DND-41 (cell line): ENCODE data around the gene VAPA.
"Not testable (repeated sequence)": the region's sequence is repeated elsewhere in the genome, so short reads cannot be mapped to it uniquely, and the experiment has no call there.

ENCODE experiments used
- ATAC-seq: fragments of 200-7000 bp; cut with Tn5 transposase; 3 replicates; pipeline ENCODE4 v1.9.1; 2021; ENCODE audit warnings: low read depth; ENCODE audit not compliant: insufficient read depth
- DNase-seq: peaks from one replicate; pipeline ENCODE4 v3.0.0-alpha.2; 2020
- H2AFZ ChIP-seq: 2 replicates; pipeline ENCODE4 v1.6.0; 2012; ENCODE audit warnings: low read depth, low read length
- H3K27ac ChIP-seq: 2 replicates; pipeline ENCODE4 v1.5.1; 2012; ENCODE audit warnings: low read length, inconsistent platforms
- H3K27me3 ChIP-seq: fragments of 200-600 bp; sonication (generic); 2 replicates; pipeline ENCODE4 v1.6.0; 2012; ENCODE audit warnings: low read length, mild to moderate bottlenecking, inconsistent platforms; ENCODE audit not compliant: insufficient read depth, poor library complexity
- H3K36me3 ChIP-seq: 2 replicates; pipeline ENCODE4 v1.5.1; 2012; ENCODE audit warnings: low read length, inconsistent platforms; ENCODE audit not compliant: insufficient read depth
- H3K4me1 ChIP-seq: 2 replicates; pipeline ENCODE4 v1.5.1; 2012; ENCODE audit warnings: mild to moderate bottlenecking, low read length; ENCODE audit not compliant: insufficient read depth
- H3K4me2 ChIP-seq: 2 replicates; pipeline ENCODE4 v1.6.0; 2012; ENCODE audit warnings: mild to moderate bottlenecking, moderate library complexity, low read length, inconsistent platforms; ENCODE audit not compliant: insufficient read depth
- H3K4me3 ChIP-seq, 2 experiments: fragments of 200-600 bp in 1 of 2; shearing (Covaris generic) in 1 of 2; 2 replicates each; pipeline ENCODE4 v1.5.1; 2012 to 2016; ENCODE audit warnings: inconsistent platforms in 2 of 2, low read length in 2 of 2, mild to moderate bottlenecking in 2 of 2, low read depth in 1 of 2, moderate library complexity in 1 of 2
- H3K79me2 ChIP-seq: 2 replicates; pipeline ENCODE4 v1.6.0; 2012; ENCODE audit warnings: low read length, inconsistent platforms; ENCODE audit not compliant: insufficient read depth
- H3K9ac ChIP-seq: 2 replicates; pipeline ENCODE4 v1.6.0; 2012; ENCODE audit warnings: low read depth, mild to moderate bottlenecking, inconsistent platforms, low read length, moderate library complexity
- H3K9me3 ChIP-seq: 2 replicates; pipeline ENCODE4 v1.5.1; 2012; ENCODE audit warnings: low read length, moderate library complexity, mild to moderate bottlenecking, inconsistent platforms; ENCODE audit not compliant: insufficient read depth, severe bottlenecking
- H4K20me1 ChIP-seq: 2 replicates; pipeline ENCODE4 v1.6.0; 2012; ENCODE audit warnings: low read length; ENCODE audit not compliant: insufficient read depth
- EZH2 ChIP-seq: IDR thresholded peaks from 3 replicates; pipeline ENCODE4 v1.6.1; 2012; ENCODE audit warnings: borderline replicate concordance, low read depth, mild to moderate bottlenecking, moderate library complexity, low read length, inconsistent platforms; ENCODE audit not compliant: severe bottlenecking
- TF ChIP-seq, protein P1 (sequence below): IDR thresholded peaks from 2 replicates; pipeline ENCODE4 v1.5.1; 2012; ENCODE audit warnings: borderline replicate concordance, low read length, moderate library complexity, mild to moderate bottlenecking; ENCODE audit not compliant: poor library complexity, severe bottlenecking; ENCODE audit errors: extremely low read depth

The VAPA gene

DNA sequence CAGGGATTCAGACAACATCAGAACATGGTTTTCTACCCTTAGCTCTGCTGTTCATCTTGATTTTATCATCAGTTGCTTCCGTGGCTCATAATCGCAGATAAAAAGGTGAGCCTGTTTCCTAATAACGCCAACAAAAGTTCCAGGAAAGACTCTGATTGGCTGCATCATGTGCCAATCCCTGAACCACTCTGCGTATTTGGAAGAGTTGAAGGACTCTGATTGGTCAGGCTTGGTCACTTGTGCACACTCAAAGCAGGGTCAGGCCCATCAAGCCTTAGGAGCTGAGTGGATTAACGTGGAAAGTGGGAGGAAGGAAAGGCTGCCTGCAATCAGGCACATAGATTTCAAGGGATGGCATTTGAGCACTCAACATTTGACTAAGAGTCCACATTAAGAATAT lies 16.7 kb upstream of the VAPA start:
- no peak for ATAC-seq
- TF ChIP-seq EZH2: no peak
- TF ChIP-seq, protein P1, sequence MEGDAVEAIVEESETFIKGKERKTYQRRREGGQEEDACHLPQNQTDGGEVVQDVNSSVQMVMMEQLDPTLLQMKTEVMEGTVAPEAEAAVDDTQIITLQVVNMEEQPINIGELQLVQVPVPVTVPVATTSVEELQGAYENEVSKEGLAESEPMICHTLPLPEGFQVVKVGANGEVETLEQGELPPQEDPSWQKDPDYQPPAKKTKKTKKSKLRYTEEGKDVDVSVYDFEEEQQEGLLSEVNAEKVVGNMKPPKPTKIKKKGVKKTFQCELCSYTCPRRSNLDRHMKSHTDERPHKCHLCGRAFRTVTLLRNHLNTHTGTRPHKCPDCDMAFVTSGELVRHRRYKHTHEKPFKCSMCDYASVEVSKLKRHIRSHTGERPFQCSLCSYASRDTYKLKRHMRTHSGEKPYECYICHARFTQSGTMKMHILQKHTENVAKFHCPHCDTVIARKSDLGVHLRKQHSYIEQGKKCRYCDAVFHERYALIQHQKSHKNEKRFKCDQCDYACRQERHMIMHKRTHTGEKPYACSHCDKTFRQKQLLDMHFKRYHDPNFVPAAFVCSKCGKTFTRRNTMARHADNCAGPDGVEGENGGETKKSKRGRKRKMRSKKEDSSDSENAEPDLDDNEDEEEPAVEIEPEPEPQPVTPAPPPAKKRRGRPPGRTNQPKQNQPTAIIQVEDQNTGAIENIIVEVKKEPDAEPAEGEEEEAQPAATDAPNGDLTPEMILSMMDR: no peak

DNA sequence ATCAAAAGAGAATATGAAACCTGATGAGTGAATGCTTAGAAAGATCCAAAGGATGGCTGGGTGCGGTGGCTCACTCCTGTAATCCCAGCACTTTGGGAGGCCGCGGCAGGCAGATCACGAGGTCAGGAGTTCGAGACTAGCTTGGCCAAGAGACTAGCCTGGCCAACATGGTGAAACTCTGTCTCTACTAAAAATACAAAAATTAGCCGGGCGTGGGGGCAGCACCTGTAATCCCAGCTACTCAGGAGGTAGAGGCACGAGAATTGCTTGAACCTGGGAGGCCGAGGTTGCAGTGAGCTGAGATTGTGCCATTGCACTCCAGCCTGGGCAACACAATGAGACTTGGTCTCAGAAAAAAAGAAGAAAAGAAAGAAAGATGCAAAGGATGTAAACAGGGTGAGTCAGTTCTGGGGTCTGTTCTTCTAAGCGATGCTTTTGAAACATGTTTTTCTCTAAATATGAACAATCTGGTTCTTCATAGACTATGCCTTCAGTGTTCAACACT lies 16.0 kb upstream of the VAPA start:
- H2AFZ ChIP-seq, DNase-seq, H3K4me1 ChIP-seq, ATAC-seq, H3K9ac ChIP-seq, H3K36me3 ChIP-seq, H3K4me3 ChIP-seq, H3K9me3 ChIP-seq, H3K79me2 ChIP-seq, H3K27ac ChIP-seq, H3K4me2 ChIP-seq, H3K27me3 ChIP-seq, H4K20me1 ChIP-seq: not testable (repeated sequence)

More for the DNA sequence above, 16.7 kb upstream of the VAPA start:
- H2AFZ ChIP-seq: no peak overlapping the region
- H3K27me3 ChIP-seq: no peaks in the 10 kb centered on the region
- H3K27ac ChIP-seq: no peak overlapping the region
- no peaks in the 10 kb centered on the region for H3K9me3 ChIP-seq
- H3K9ac ChIP-seq: no peak overlapping the region
- H3K4me1 ChIP-seq: no peaks in the 10 kb centered on the region
- no peaks in the 10 kb centered on the region for H4K20me1 ChIP-seq
- no peak for DNase-seq
- H3K4me2 ChIP-seq: no peak overlapping the region
- H3K36me3 ChIP-seq: no peaks in the 10 kb centered on the region
- H3K4me3 ChIP-seq: no peak overlapping the region
- no peaks in the 10 kb centered on the region for H3K79me2 ChIP-seq

DNA sequence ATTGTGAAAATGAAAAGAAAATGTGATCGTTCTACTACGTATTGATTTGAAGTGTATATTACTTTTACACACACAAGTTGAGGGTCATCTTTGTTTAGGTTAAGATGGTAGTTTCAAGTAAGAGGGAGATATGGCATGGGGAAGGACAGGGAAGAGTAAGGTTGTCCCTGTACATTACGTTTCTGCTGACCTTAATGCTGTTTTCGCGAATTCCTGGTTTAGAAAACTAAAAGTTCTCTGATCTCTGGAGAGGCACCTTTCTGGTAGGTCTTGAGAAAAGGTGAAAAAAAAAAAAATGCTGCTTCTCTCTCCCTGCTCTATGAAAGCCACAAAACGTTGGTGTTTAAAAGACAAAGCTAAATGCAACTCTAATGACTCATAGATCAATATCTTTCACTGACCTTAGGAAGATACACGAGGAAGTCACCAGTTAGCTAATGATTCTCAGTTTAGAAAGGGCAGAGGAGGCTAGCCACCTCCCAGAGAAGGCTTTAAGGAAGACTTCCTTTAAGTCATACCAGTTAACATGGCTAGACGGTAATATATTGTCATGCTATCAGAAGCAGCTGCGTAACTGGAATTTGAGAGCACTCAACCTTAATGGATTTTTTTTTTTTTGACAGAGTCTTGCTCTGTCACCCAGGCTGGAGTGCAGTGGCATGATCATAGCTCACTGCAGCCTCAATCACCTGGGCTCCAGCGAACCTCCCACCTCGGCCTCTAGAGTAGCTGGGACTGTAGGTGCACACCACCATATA lies 14.8 kb upstream of the VAPA start:
- H3K36me3 ChIP-seq: no peaks in the 10 kb centered on the region
- ATAC-seq: no peak
- H3K9ac ChIP-seq: no peak overlapping the region
- H2AFZ ChIP-seq: no peak overlapping the region
- no peak overlapping the region for H3K4me2 ChIP-seq
- no peaks in the 10 kb centered on the region for H3K9me3 ChIP-seq
- DNase-seq: no peak
- no peak overlapping the region for H3K4me3 ChIP-seq
- no peaks in the 10 kb centered on the region for H3K4me1 ChIP-seq
- no peaks in the 10 kb centered on the region for H4K20me1 ChIP-seq
- no peaks in the 10 kb centered on the region for H3K27me3 ChIP-seq
- no peak overlapping the region for H3K27ac ChIP-seq
- no peaks in the 10 kb centered on the region for H3K79me2 ChIP-seq
- no peak for TF ChIP-seq EZH2
- TF ChIP-seq, protein P1: no peak

DNA sequence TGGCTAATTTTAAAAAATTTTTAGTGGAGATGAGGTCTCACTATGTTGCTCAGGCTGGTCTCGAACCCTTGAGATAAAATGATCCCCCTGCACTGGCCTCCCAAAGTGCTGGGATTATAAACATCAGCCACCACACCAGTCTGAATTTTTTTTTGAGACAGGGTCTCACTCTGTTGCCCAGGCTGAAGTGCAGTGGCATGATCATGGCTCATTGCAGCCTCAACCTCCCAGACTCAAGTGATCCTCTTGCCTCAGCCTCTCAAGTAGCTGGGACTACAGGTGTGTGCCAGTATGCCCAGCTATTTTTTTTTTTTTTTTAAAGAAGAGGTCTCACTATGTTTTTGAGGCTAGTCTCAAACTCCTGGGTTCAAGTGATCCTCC lies 14.3 kb upstream of the VAPA start:
- H3K27ac ChIP-seq, H3K36me3 ChIP-seq, H3K9me3 ChIP-seq, H3K4me2 ChIP-seq, H3K79me2 ChIP-seq, ATAC-seq, H3K9ac ChIP-seq, DNase-seq, H3K4me3 ChIP-seq, H2AFZ ChIP-seq, H3K27me3 ChIP-seq, H4K20me1 ChIP-seq, H3K4me1 ChIP-seq: not testable (repeated sequence)
